ENCODE results near the gene ARHGAP29. TPM values are rescaled to one million over a fixed set of nuclear protein-coding genes. Genes with fewer than 3 reads are reported as not detected.

Gene ARHGAP29
- total RNA-seq, 3 donors from 2014 or later = 49.1 to 88.0 (median 70.8) TPM

GRCh38 chr1:94283462-94283861 is 46.1 kb upstream of the ARHGAP29 start:
- no peak for DNase-seq (ENCODE audit: low spot score in 2 of 2)

DNA sequence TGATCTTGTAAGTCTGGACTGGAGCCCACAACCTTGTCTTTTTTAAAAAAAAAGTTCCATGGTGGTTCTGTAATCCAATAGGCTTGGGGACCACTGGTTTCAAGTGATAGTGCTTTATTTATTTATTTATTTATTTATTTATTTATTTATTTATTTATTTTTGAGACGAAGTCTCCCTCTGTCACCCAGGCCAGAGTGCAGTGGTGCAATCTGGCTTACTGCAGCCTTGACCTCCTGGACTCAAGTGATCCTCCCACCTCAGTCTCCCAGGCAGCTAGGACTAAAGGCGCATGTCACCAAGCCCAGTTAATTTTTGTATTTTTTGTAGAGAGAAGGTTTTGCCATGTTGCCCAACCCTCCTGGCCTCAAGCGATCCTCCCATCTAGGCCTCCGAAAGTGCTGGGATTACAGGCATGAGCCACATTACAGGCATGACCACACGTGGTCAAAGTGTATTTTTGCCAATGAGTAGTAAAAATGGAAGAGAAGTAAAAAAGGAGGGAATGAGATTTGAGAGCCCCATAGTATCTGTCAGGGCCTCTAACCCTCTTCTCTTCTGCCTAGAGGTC is 44.8 kb upstream of the ARHGAP29 start:
- Histone ChIP-seq H3K4me1 (no peaks in the 10 kb centered on the region), H3K27me3 (no peaks in the 10 kb centered on the region), H3K9me3 (no peaks in the 10 kb centered on the region), H3K36me3 (no peaks in the 10 kb centered on the region), H3K27ac (no peak overlapping the region), H3K4me3 (no peak overlapping the region)
- no peak for DNase-seq (ENCODE audit: low spot score in 2 of 2)
- TF ChIP-seq POLR2AphosphoS5 (IDR thresholded peaks at IDR 0.05) (no peak), POLR2A (IDR thresholded peaks at IDR 0.05) (no peak)
- TF ChIP-seq, protein P1, sequence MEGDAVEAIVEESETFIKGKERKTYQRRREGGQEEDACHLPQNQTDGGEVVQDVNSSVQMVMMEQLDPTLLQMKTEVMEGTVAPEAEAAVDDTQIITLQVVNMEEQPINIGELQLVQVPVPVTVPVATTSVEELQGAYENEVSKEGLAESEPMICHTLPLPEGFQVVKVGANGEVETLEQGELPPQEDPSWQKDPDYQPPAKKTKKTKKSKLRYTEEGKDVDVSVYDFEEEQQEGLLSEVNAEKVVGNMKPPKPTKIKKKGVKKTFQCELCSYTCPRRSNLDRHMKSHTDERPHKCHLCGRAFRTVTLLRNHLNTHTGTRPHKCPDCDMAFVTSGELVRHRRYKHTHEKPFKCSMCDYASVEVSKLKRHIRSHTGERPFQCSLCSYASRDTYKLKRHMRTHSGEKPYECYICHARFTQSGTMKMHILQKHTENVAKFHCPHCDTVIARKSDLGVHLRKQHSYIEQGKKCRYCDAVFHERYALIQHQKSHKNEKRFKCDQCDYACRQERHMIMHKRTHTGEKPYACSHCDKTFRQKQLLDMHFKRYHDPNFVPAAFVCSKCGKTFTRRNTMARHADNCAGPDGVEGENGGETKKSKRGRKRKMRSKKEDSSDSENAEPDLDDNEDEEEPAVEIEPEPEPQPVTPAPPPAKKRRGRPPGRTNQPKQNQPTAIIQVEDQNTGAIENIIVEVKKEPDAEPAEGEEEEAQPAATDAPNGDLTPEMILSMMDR (IDR thresholded peaks at IDR 0.05) = no peak
- intact Hi-C loops (cut with DNase I; ENCODE audit: low total_unique reads) = no loop called here

More at GRCh38 chr1:94283462-94283861, 46.1 kb upstream of the ARHGAP29 start:
- Histone ChIP-seq H3K4me3 (no peak overlapping the region), H3K27ac (no peak overlapping the region), H3K4me1 (no peaks in the 10 kb centered on the region), H3K9me3 (no peaks in the 10 kb centered on the region), H3K27me3 (no peaks in the 10 kb centered on the region), H3K36me3 (no peaks in the 10 kb centered on the region)
- intact Hi-C loops (cut with DNase I; ENCODE audit: low total_unique reads) = no loop called here
- TF ChIP-seq POLR2A (IDR thresholded peaks at IDR 0.05) (no peak), POLR2AphosphoS5 (IDR thresholded peaks at IDR 0.05) (no peak)
- TF ChIP-seq, protein P1 (IDR thresholded peaks at IDR 0.05) = no peak

DNA sequence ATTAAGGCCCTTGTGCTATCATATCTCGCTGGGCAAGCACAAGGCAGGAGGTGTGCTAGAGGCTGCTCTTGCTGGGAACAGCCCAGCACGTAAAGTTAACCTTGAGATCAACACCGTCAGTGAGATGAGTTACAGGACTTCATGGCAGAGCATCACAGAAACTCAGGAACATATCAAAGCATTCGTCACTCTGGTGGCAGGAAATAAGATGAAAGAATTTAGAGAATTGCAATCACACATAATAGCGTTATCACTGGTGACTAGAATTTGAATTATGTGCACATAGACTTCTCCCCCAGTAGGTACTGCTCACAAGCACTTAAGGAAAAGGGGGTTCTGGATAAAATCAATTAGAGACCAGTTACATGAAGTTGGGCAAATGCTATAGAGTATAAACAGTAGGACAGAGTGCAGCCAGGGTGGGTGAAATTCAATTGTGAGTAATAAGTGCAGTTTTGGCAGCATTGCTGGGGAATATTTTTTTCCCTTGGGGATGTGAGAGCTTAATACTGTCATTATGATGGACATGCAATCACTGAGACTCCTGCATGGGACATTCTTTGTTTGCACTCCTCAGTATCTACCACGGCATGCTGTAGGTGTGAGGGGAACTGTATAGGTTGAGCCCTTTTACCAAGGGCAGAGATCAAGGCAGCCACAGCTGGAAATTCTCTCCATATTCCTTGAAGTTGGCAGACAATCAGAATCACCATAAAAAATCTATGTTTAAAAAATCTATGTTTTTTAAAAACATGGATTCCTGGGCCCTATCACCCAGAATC is 44.2 kb upstream of the ARHGAP29 start:
- H3K27ac ChIP-seq = no peak overlapping the region
- DNase-seq (ENCODE audit: low spot score in 2 of 2) = no peak
- intact Hi-C loops (cut with DNase I; ENCODE audit: low total_unique reads) = no loop called here
- H3K4me1 ChIP-seq = no peaks in the 10 kb centered on the region
- no peak overlapping the region for H3K4me3 ChIP-seq
- H3K27me3 ChIP-seq = no peaks in the 10 kb centered on the region
- no peaks in the 10 kb centered on the region for H3K9me3 ChIP-seq
- no peak for TF ChIP-seq POLR2AphosphoS5 (IDR thresholded peaks at IDR 0.05)
- no peak for TF ChIP-seq POLR2A (IDR thresholded peaks at IDR 0.05)
- TF ChIP-seq, protein P1 (IDR thresholded peaks at IDR 0.05) = no peak
- no peaks in the 10 kb centered on the region for H3K36me3 ChIP-seq

- intact Hi-C loops (cut with DNase I; ENCODE audit: low total_unique reads) = no loop called here
These were observed 43.2 kb upstream of the ARHGAP29 start for GRCh38 chr1:94280541-94280940.

More at GRCh38 chr1:94280541-94280940, 43.2 kb upstream of the ARHGAP29 start:
- no peak overlapping the region for H3K4me3 ChIP-seq
- no peak for DNase-seq (ENCODE audit: low spot score in 2 of 2)
- H3K4me1 ChIP-seq = no peaks in the 10 kb centered on the region
- no peaks in the 10 kb centered on the region for H3K36me3 ChIP-seq
- H3K9me3 ChIP-seq = no peaks in the 10 kb centered on the region
- no peaks in the 10 kb centered on the region for H3K27me3 ChIP-seq
- no peak overlapping the region for H3K27ac ChIP-seq
- TF ChIP-seq POLR2A (IDR thresholded peaks at IDR 0.05) = no peak
- TF ChIP-seq, protein P1 (IDR thresholded peaks at IDR 0.05) = no peak
- TF ChIP-seq POLR2AphosphoS5 (IDR thresholded peaks at IDR 0.05) = no peak
